H1 (cell line): ENCODE results near the gene MEGF11. TPM values are rescaled to one million over a fixed set of nuclear protein-coding genes. Genes with fewer than 3 reads are reported as not detected.

Experiments
- CTCF ChIA-PET: fragments of 300-600 bp; sonication (Branson Sonifier 250); formaldehyde crosslinking; loops from one replicate; lab custom pipeline; 2021; ENCODE audit not compliant: partially characterized antibody; lab: Charles Lee
- POLR2A ChIA-PET: fragments of 300-600 bp; sonication (Branson Sonifier 250); formaldehyde crosslinking; loops from one replicate; lab custom pipeline; 2021; ENCODE audit warnings: inconsistent platforms; ENCODE audit not compliant: partially characterized antibody; lab: Charles Lee
- DNase-seq, 2 experiments: peaks; one replicate each; pipeline versions ENCODE4 v3.0.0 to v3.0.0-alpha.2; 2010 to 2022; ENCODE audit warnings: low spot score in 2 of 2, low read depth in 1 of 2, mixed read lengths in 1 of 2
- FAIRE-seq: peaks from 2 replicates; lab custom pipeline; 2011; peaks lifted over from hg19 to GRCh38; lab: Jason Lieb, UNC
- H2AFZ ChIP-seq: 2 replicates; pipeline ENCODE4 v1.8.1; 2012; ENCODE audit warnings: low read length, inconsistent platforms
- H2AK5ac ChIP-seq: 2 replicates; pipeline ENCODE4 v1.6.1; 2013; ENCODE audit warnings: low read depth, low read length
- H2BK120ac ChIP-seq: replicated peaks from 2 replicates; pipeline ENCODE3; 2013; ENCODE audit warnings: low read depth, low read length, inconsistent platforms
- H2BK12ac ChIP-seq: 2 replicates; pipeline ENCODE4 v1.6.1; 2013; ENCODE audit warnings: low read depth, low read length
- H2BK15ac ChIP-seq: 2 replicates; pipeline ENCODE4 v1.6.1; 2013; ENCODE audit warnings: low read length
- H2BK20ac ChIP-seq: 2 replicates; pipeline ENCODE4 v1.6.1; 2013; ENCODE audit warnings: low read length
- H2BK5ac ChIP-seq: 2 replicates; pipeline ENCODE4 v1.6.1; 2013; ENCODE audit warnings: low read depth, low read length
- H3K14ac ChIP-seq: 2 replicates; pipeline ENCODE4 v1.6.1; 2013; ENCODE audit warnings: inconsistent platforms; ENCODE audit not compliant: insufficient read length
- H3K18ac ChIP-seq: 2 replicates; pipeline ENCODE4 v1.6.1; 2013; ENCODE audit warnings: low read length; ENCODE audit errors: extremely low read depth
- H3K23ac ChIP-seq: 2 replicates; pipeline ENCODE4 v1.6.1; 2013; ENCODE audit warnings: inconsistent platforms; ENCODE audit not compliant: insufficient read length
- H3K23me2 ChIP-seq: 2 replicates; pipeline ENCODE4 v1.6.1; 2013; ENCODE audit warnings: low read depth, low read length
- H3K27ac ChIP-seq: 2 replicates; pipeline ENCODE4 v1.6.1; 2011; ENCODE audit warnings: low read depth, low read length, inconsistent platforms
- H3K27me3 ChIP-seq, 4 experiments: replicated peaks in 1 of 4; 1 replicate in 1 of 4; 2 replicates in 3 of 4; pipeline versions ENCODE4 v1.6.1 to v1.8.1; 2011 to 2013; ENCODE audit warnings: low read length in 3 of 4, mild to moderate bottlenecking in 3 of 4, inconsistent platforms in 2 of 4, mixed read lengths in 2 of 4, moderate library complexity in 1 of 4; ENCODE audit not compliant: control insufficient read depth in 3 of 4, insufficient read depth in 3 of 4; ENCODE audit errors: extremely low read depth in 1 of 4
- H3K36me3 ChIP-seq, 4 experiments: 2 replicates each; pipeline versions ENCODE4 v1.6.1 to v1.8.1; 2011 to 2013; ENCODE audit warnings: mild to moderate bottlenecking in 4 of 4, low read length in 3 of 4, moderate library complexity in 2 of 4, control low read depth in 1 of 4, inconsistent platforms in 1 of 4; ENCODE audit not compliant: insufficient read depth in 4 of 4, control insufficient read depth in 2 of 4
- H3K4ac ChIP-seq: replicated peaks from 2 replicates; pipeline ENCODE3; 2013; ENCODE audit warnings: low read length, low read depth, mixed read lengths, inconsistent platforms; ENCODE audit not compliant: insufficient read length
- H3K4me1 ChIP-seq, 4 experiments: replicated peaks in 1 of 4; 1 replicate in 1 of 4; 2 replicates in 3 of 4; pipeline versions ENCODE4 v1.6.1 to v1.8.1; 2011 to 2013; ENCODE audit warnings: low read length in 3 of 4, inconsistent platforms in 2 of 4, mixed read lengths in 1 of 4; ENCODE audit not compliant: insufficient read depth in 4 of 4, control insufficient read depth in 3 of 4
- H3K4me2 ChIP-seq, 2 experiments: 2 replicates each; pipeline versions ENCODE4 v1.6.1 to v1.8.1; 2011 to 2013; ENCODE audit warnings: low read depth in 2 of 2, low read length in 2 of 2, control low read depth in 1 of 2, inconsistent platforms in 1 of 2, mild to moderate bottlenecking in 1 of 2; ENCODE audit not compliant: insufficient read depth in 1 of 2
- H3K4me3 ChIP-seq, 4 experiments: fragments of 200-600, 300-600 bp in 1 of 4; sonication (generic), shearing (Covaris generic), sonication (Bioruptor Twin) in 1 of 4; 2 replicates each; pipeline versions ENCODE4 v1.5.1 to v1.8.1; 2011 to 2016; ENCODE audit warnings: low read length in 4 of 4, low read depth in 3 of 4, control low read depth in 2 of 4, inconsistent platforms in 2 of 4, mild to moderate bottlenecking in 2 of 4, mixed read lengths in 1 of 4, moderate library complexity in 1 of 4; ENCODE audit not compliant: insufficient read depth in 2 of 4; ENCODE audit errors: extremely low read depth in 1 of 4
- H3K56ac ChIP-seq: replicated peaks from 2 replicates; pipeline ENCODE3; 2013; ENCODE audit warnings: low read depth, mild to moderate bottlenecking, mixed read lengths, low read length, inconsistent platforms; ENCODE audit not compliant: insufficient read length
- H3K79me1 ChIP-seq: 2 replicates; pipeline ENCODE4 v1.6.1; 2013; ENCODE audit warnings: low read depth, low read length, control low read depth
- H3K79me2 ChIP-seq, 2 experiments: 2 replicates each; pipeline versions ENCODE4 v1.6.1 to v1.8.1; 2012 to 2013; ENCODE audit warnings: low read length in 2 of 2, mild to moderate bottlenecking in 2 of 2, inconsistent platforms in 1 of 2; ENCODE audit not compliant: insufficient read depth in 2 of 2, control insufficient read depth in 1 of 2
- H3K9ac ChIP-seq, 4 experiments: replicated peaks in 1 of 4; 1 replicate in 1 of 4; 2 replicates in 3 of 4; pipeline versions ENCODE4 v1.6.1 to v1.8.1; 2011 to 2013; ENCODE audit warnings: low read depth in 3 of 4, low read length in 3 of 4, control low read depth in 2 of 4, mild to moderate bottlenecking in 2 of 4, moderate library complexity in 2 of 4, inconsistent platforms in 1 of 4; ENCODE audit errors: extremely low read depth in 1 of 4
- H3K9me3 ChIP-seq, 2 experiments: 2 replicates each; pipeline versions ENCODE4 v1.6.1 to v1.8.1; 2012 to 2013; ENCODE audit warnings: mild to moderate bottlenecking in 2 of 2, moderate library complexity in 2 of 2, control low read depth in 1 of 2, inconsistent platforms in 1 of 2, low read depth in 1 of 2, low read length in 1 of 2, mixed read lengths in 1 of 2; ENCODE audit not compliant: insufficient read depth in 2 of 2
- H4K20me1 ChIP-seq, 2 experiments: replicated peaks in 1 of 2; 2 replicates each; pipeline versions ENCODE3 to v1.8.1; 2011 to 2013; ENCODE audit warnings: inconsistent platforms in 2 of 2, low read length in 2 of 2, mild to moderate bottlenecking in 1 of 2; ENCODE audit not compliant: insufficient read depth in 2 of 2, control insufficient read depth in 1 of 2
- H4K5ac ChIP-seq: 2 replicates; pipeline ENCODE4 v1.6.1; 2013; ENCODE audit warnings: low read length, low read depth, mixed read lengths, inconsistent platforms; ENCODE audit not compliant: insufficient read length
- H4K8ac ChIP-seq: 2 replicates; pipeline ENCODE4 v1.8.0; 2013; ENCODE audit warnings: mild to moderate bottlenecking, moderate library complexity, low read length, inconsistent platforms; ENCODE audit not compliant: insufficient read depth; ENCODE audit errors: extremely low read depth
- H4K91ac ChIP-seq: replicated peaks from 2 replicates; pipeline ENCODE3; 2013; ENCODE audit warnings: low read length, mixed read lengths, inconsistent platforms; ENCODE audit not compliant: insufficient read length
- ASH2L ChIP-seq: fragments of 200-600, 300-600 bp; sonication (generic); IDR thresholded peaks from one replicate; pipeline ENCODE4 v1.7.1; 2017; ENCODE audit warnings: low read length
- RAD21 ChIP-seq, 2 experiments: IDR thresholded peaks in 1 of 2; conservative IDR thresholded peaks in 1 of 2; 2 replicates each; pipeline ENCODE4 v1.6.1; 2011; ENCODE audit warnings: low read depth in 2 of 2, low read length in 2 of 2, improper control_type of control experiment in 1 of 2, inconsistent platforms in 1 of 2, mild to moderate bottlenecking in 1 of 2, moderate library complexity in 1 of 2
- SRF ChIP-seq: IDR thresholded peaks from 2 replicates; pipeline ENCODE4 v1.6.1; 2011; ENCODE audit warnings: mild to moderate bottlenecking, low read depth, low read length, moderate library complexity
- TBP ChIP-seq: IDR thresholded peaks from 2 replicates; pipeline ENCODE4 v1.6.1; 2011; ENCODE audit warnings: low read depth, low read length, improper control_type of control experiment
- USF2 ChIP-seq: IDR thresholded peaks from 2 replicates; pipeline ENCODE4 v1.6.1; 2011; ENCODE audit warnings: low read length, improper control_type of control experiment
- WGBS, 2 experiments: shearing (Covaris generic) in 1 of 2; methylation state at CpG; one replicate each; pipeline versions ENCODE4 v1.1.6 to v1.1.7; 2013 to 2015; ENCODE audit warnings: low lambda C conversion rate in 2 of 2, mixed read lengths in 2 of 2, inconsistent platforms in 1 of 2, low coverage in 1 of 2, missing lambda C conversion rate in 1 of 2; ENCODE audit not compliant: insufficient replicate concordance in 2 of 2, insufficient coverage in 1 of 2, insufficient read length in 1 of 2; ENCODE audit errors: extremely low coverage in 1 of 2, missing lambda C conversion rate in 1 of 2; 5-methylcytosine and 5-hydroxymethylcytosine counted together
- polyA plus RNA-seq, 7 experiments: library from polyadenylated mRNA; depleted of rRNA in 3 of 7; stranded (reverse) in 5 of 7; unstranded in 2 of 7; fragments of >200 nt in 5 of 7; fragments of 200-250 nt in 2 of 7; gene quantifications; 1 replicate in 5 of 7; 2 replicates in 1 of 7; 4 replicates in 1 of 7; pipeline versions ENCODE4 v1.2.1 to v1.2.3, GENCODE V29; 2011 to 2013; ENCODE audit warnings: missing spikeins in 2 of 7, mixed read lengths in 2 of 7
- total RNA-seq: library from RNA; stranded (reverse); fragmentation: NEBNext Ultra II Directional; extraction: Animal tissue kit (Norgen Biotek cat#: 25700); gene quantifications from 2 replicates; pipeline ENCODE4 v1.2.1, GENCODE V29; 2021
- TF ChIP-seq, protein P1 (sequence below), 3 experiments: IDR thresholded peaks; 1 replicate in 2 of 3; 2 replicates in 1 of 3; pipeline versions ENCODE4 v1.5.1 to v1.6.1; 2011; ENCODE audit warnings: low read length in 3 of 3, mild to moderate bottlenecking in 3 of 3, inconsistent platforms in 2 of 3, low read depth in 1 of 3, moderate library complexity in 1 of 3; ENCODE audit not compliant: insufficient read depth in 1 of 3; ENCODE audit errors: control extremely low read depth in 1 of 3

Gene MEGF11
- total and polyA plus RNA-seq, 2 of the 8 experiments (the other 6 are each of a cell fraction or from before 2014, with no cell fraction given) = 4.4 to 4.8 TPM

- H3K4ac ChIP-seq = no peak overlapping the region
- no peak for DNase-seq
- H3K9me3 ChIP-seq = no peaks in the 10 kb centered on the region
- no peak overlapping the region for H2BK15ac ChIP-seq
- no peak overlapping the region for H4K91ac ChIP-seq
- H2BK5ac ChIP-seq = no peak overlapping the region
- H3K14ac ChIP-seq = no peak overlapping the region
- peak; percentile 34 to 64; a peak in 3 of 4 replicates for TF ChIP-seq RAD21 (IDR thresholded peaks at IDR 0.05 in 1 of 2, conservative IDR thresholded peaks at IDR 0.05 in 1 of 2; ENCODE audit: low read depth in 2 of 2, low read length in 2 of 2)
- no peak for TF ChIP-seq ASH2L
- TF ChIP-seq SRF = peak; percentile 86
- no peak for TF ChIP-seq USF2
- peak; percentile 15; the same call in 1 of the 2 replicates for TF ChIP-seq TBP
- TF ChIP-seq, protein P1, sequence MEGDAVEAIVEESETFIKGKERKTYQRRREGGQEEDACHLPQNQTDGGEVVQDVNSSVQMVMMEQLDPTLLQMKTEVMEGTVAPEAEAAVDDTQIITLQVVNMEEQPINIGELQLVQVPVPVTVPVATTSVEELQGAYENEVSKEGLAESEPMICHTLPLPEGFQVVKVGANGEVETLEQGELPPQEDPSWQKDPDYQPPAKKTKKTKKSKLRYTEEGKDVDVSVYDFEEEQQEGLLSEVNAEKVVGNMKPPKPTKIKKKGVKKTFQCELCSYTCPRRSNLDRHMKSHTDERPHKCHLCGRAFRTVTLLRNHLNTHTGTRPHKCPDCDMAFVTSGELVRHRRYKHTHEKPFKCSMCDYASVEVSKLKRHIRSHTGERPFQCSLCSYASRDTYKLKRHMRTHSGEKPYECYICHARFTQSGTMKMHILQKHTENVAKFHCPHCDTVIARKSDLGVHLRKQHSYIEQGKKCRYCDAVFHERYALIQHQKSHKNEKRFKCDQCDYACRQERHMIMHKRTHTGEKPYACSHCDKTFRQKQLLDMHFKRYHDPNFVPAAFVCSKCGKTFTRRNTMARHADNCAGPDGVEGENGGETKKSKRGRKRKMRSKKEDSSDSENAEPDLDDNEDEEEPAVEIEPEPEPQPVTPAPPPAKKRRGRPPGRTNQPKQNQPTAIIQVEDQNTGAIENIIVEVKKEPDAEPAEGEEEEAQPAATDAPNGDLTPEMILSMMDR (IDR thresholded peaks at IDR 0.05; ENCODE audit: control extremely low read depth in 1 of 3, insufficient read depth in 1 of 3, low read depth in 1 of 3, low read length in 3 of 3) = peak; percentile 26 to 46 (median 37)
- TF ChIP-seq, all 59 proteins: peak for 4
- Histone ChIP-seq H3K4me1 (peaks cover 0 to 14% (median 7%) of the 10 kb centered on the region in 4 experiments; a peak in 5 of 7 replicates), H3K36me3 (no peaks in the 10 kb centered on the region), H2AK5ac (no peak overlapping the region), H4K20me1 (no peaks in the 10 kb centered on the region), H3K79me1 (no peaks in the 10 kb centered on the region), H3K27ac (no peak overlapping the region), H2BK120ac (no peak overlapping the region), H3K23ac (no peak overlapping the region), H3K4me3 (no peak overlapping the region), H3K56ac (no peak overlapping the region), H3K79me2 (no peaks in the 10 kb centered on the region), H2BK12ac (no peak overlapping the region), H2BK20ac (no peak overlapping the region), H3K9ac (no peak overlapping the region), H4K5ac (no peak overlapping the region), H3K27me3 (no peaks in the 10 kb centered on the region), H3K4me2 (no peak overlapping the region; a peak in 1 of 4 replicates), H2AFZ (no peak overlapping the region), H4K8ac (no peak overlapping the region), H3K23me2 (no peaks in the 10 kb centered on the region), H3K18ac (no peak overlapping the region)
- whole genome bisulfite sequencing, 2 experiments = 70% methylated on average over 18 of the region's 18 CpGs; no CpG with 5 or more reads in 1 of the 2 experiments
- no peak for FAIRE-seq
- ChIA-PET CTCF (interaction anchor here (0.7 to 2.3 kb wide), 9 partner anchors 9 to 124 kb away, joined by 3 to 6 read pairs (median 3); no protein-coding TSS in a partner anchor), POLR2A (no interaction called here)
These were observed 137.9 kb downstream of the MEGF11 start for GRCh38 chr15:66115568-66116206.
